ENCODE data around the gene RNU6-7.

RNU6-7 gene

GRCh38 chr14:32205554-32205953, 3.7 kb downstream of the RNU6-7 start:
- no peak for DNase-seq (ENCODE audit: low read depth in 2 of 2)

DNA sequence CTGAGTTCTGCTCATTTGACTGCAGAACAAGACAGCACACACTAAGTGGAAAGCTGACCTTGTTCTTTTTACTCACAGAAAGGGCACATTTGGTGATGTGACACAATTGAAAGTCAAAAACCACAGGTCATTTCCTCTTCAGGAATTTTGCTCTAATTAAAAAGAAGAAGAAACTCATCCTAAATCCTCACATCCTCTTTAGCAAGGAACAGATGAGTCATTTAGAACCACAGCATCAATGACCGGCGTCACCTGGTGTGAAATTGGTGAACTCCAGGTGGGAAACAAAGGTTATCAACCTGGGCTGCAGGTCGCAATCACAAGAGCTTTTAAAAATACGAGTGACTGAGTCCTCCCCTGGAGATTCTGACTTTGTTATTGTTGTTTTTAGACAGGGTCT, 4.1 kb downstream of the RNU6-7 start:
- no peak for DNase-seq (ENCODE audit: low read depth in 2 of 2)

GRCh38 chr14:32206552-32206951, 4.7 kb downstream of the RNU6-7 start:
- no peak for DNase-seq (ENCODE audit: low read depth in 2 of 2)

DNA sequence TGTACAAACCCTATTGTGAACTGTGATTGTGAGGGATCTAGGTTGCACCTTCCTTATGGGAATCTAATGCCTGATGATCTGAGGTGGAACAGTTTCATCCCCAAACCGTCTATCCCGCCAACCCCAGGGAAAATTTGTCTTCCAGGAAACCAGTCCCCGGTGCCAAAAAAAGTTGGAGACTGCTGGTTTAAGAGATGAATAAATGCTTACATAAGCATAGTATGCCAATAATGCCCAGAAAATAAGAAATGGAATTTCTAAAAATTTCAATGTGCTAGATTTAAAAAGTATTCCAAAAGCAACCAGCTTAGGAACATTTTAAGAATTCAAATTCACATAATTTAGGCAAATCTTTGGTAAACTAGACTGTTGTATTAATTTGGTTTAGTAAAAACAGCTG, 6.6 kb downstream of the RNU6-7 start:
- DNase-seq (ENCODE audit: low read depth in 2 of 2), result no peak

DNA sequence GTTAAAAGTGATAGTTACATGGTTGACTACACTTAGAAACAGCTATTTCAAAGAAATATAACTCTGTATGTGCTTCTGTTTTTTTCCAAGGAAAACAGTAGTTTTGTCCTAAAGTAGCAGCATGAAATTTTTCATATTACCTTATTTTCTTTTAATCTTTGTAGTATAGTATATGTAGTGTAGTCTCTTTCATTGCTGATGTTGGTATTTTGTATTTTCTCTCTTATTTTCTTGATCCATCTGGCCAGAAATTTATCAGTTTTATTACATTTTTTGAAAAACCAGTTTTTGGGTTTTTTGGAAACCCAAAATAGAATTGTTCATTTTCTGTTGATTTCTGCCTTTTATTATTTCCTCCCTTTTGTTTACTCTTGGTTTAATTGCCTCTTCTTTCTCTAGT, 7.6 kb downstream of the RNU6-7 start:
- DNase-seq (ENCODE audit: low read depth in 2 of 2), result no peak

DNA sequence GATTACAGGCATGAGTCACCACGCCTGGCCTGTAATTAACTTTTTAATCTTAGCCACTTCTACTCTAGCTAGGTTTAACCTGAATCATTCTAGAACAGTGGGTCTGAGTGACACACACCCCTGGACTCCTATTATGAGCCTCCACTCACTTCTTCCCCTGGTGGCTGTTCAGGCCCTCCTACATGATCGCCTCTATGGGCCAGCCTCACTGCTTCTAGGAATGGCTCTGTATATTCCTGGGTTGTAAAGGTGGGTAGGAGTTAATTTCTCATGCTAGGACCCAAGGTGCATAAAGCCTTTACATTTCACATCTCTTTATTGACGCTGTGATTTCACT, 9.2 kb downstream of the RNU6-7 start:
- no peak for DNase-seq (ENCODE audit: low read depth in 2 of 2)

GRCh38 chr14:32212833-32213232, 11.0 kb downstream of the RNU6-7 start:
- no peak for DNase-seq (ENCODE audit: low read depth in 2 of 2)

DNA sequence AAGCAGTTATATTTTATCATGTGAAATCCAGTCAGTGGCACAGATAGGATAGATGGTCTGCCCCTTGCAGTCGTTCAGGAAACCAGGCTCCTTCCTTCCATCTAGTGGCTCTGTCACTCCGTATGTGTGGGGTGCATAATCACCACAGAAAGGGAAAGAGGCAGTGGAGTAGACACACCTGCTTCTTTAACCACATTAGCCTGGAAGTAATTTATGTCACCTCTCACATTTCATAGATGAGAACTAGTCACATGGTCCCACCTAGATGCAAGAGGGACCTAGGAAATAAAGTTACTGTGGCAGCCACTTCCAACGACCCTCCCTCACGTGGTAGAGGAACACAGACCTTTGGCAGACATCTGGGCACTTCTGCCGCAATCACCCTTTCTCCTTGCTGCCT, 15.5 kb downstream of the RNU6-7 start:
- DNase-seq (ENCODE audit: low read depth in 2 of 2), result no peak

- DNase-seq (ENCODE audit: low read depth in 2 of 2), result no peak
These were observed 23.0 kb downstream of the RNU6-7 start for GRCh38 chr14:32224737-32225377.

GRCh38 chr14:32225378-32225920, 23.6 kb downstream of the RNU6-7 start:
- DNase-seq (ENCODE audit: low read depth in 2 of 2), result no peak

GRCh38 chr14:32226056-32226455, 24.2 kb downstream of the RNU6-7 start:
- DNase-seq (ENCODE audit: low read depth in 2 of 2), result no peak

DNA sequence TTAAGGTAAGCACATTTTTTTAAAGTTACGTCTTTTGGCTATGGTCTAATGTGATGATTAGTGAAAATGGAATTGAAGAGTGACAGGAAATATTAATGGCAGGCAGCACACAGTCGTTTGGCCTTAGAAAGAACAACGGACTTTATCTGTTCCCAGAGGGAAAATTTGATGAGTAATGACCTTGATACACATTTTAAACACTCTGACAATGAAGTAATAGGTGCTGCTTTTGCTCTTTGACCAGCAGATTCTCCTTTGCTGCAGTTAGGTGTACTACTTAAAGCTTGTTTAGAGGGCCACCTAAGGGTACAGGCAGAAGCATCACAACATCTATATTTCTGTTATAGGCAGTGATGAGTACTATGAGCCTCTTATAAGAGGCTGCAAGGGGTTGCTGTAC, 28.3 kb downstream of the RNU6-7 start:
- no peak for DNase-seq (ENCODE audit: low read depth in 2 of 2)

DNA sequence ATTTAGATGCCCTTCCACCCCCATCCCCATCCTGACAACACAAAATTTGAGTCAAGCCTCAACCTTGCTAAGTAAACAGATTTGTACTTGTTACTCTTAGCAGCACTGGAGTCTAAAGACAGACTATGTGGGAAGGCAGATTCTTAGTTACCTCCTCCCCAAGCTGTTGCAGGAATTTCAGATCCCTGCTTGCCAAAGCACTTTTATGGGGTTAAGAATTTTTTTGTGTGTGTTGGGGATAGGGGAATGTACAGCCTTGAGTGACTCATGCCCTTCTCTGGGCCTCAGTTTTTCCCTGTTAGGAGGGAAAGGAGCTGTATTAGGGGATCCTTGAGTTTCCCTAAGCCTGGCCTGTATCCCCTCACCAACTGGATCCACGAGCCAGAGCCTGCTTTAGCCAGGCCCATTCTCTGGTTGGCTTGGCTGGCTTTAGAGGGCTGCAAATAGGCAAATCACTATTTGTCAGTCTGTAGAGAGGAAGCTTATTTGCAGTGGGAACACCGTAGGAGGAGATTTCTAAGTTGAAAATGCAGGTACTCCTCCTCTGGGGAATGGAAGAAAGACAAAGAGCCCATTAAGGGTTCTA, 28.9 kb downstream of the RNU6-7 start:
- no peak for DNase-seq (ENCODE audit: low read depth in 2 of 2)

DNA sequence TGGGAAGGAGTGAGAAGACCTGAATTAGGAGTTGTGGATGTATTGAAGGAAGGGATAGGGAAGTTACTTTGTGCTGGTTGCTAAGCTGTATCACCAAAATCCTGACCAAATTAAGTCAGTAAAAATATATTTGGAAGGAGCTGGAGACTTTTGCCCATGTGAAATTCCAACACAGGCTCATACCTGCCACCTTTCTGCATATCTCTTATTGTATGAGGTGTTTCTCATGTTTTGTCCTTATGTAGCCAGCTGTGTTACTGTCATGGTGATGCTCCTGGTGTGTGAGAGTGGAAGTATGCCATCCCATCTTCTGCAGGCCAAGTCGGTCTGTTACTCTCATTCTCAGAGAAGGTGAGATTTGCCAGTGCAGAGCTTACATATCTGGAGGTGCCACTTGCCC, 30.6 kb downstream of the RNU6-7 start:
- DNase-seq (ENCODE audit: low read depth in 2 of 2), result no peak

DNA sequence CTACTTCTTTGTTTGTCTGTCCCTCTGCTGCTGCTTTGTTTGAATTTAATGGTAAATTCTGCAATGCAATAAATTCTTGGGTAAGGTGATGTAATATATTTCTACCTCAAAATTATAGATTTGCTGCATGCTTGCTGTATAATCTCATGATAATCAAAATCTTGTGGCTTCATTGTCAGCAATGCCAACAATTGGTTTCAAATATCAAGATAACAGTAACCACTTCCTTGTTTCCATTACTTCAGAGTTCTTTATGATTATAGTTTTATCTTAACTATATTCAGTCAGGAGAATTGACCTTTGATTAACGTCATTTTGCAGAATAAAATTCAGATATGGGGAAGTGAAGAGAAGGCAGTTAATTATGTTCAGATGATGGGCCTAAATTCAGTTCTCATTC, 31.4 kb downstream of the RNU6-7 start:
- no peak for DNase-seq (ENCODE audit: low read depth in 2 of 2)

DNA sequence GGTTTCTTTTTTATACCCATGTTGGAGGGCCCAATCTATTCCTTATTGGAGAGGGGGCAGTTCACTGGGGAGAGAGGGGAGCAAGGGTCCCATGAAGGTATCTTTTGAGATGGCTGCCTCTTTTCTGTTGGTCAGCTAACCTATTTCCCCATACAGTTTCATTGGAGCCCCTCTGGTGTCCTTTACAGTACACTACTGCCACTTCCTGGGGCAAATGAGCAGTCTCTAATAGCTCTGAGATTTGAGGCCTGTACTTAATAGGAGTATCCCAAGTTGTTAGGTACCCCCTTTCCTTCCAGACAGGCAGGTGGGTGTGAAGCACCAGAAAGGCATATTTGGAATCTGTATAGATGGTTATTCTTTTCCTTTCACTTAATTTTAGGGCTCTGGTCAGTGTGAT, 42.6 kb downstream of the RNU6-7 start:
- no peak for DNase-seq (ENCODE audit: low read depth in 2 of 2)

DNA sequence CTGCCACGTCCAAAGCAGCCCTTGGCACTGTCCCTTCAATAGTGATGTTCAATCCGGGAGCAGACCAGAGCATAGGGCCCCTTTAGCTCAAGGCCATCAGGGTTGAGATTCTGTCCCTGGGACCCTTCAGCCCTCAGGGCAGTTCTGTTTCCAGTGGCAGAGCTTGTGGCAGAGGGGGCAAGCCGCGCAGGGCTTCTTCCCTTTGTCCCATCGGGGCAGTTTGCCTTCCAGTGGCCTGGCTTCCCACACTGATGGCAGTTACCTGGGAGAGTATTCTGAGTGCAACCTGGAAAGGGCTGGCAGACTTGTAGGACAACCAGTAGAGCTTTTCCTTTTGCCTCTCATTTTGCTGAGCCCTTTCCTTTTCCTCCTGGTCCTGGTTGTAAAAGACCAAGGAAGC, 44.9 kb downstream of the RNU6-7 start:
- no peak for DNase-seq (ENCODE audit: low read depth in 2 of 2)

GRCh38 chr14:32249371-32249770, 47.5 kb downstream of the RNU6-7 start:
- no peak for DNase-seq (ENCODE audit: low read depth in 2 of 2)

GRCh38 chr14:32249780-32250179, 47.9 kb downstream of the RNU6-7 start:
- DNase-seq (ENCODE audit: low read depth in 2 of 2), result no peak

DNA sequence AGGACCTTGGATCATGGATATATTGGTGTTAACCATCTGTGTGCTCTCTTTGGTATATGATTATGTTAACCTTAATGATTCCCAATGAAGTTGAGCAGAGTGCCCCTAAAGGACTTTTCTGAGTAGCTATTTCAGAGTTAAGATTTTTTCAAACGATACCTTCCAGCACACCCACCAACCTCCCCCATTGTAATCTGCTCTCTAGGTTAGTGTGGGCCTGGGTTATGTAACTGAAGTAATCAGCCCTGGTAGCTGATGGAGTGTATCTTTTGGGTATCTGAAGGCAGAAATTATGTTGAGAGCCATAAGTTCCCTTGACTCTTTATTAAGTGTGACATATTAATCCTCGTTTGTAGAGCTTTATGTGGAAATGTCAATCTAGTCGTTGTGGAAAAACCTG, 48.8 kb downstream of the RNU6-7 start:
- no peak for DNase-seq (ENCODE audit: low read depth in 2 of 2)

DNA sequence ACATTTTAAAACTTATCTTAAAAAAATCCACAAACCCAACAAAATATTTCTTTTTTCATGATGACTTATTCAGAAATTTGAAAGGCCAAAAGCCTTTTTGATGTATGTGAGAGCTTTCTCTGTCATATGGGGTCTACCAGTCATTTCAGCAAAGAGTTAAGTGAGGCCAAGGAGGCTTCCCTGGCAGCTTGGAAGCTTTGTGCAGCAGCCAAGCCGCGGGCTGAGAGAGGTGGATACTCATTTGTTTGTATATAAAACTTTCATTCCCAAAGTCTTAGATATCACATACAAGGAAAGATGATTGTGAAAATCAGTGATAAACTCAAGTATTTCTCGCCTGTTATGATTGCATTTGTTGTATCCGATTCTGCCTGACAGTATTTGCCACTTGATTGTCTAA, 49.7 kb downstream of the RNU6-7 start:
- no peak for DNase-seq (ENCODE audit: low read depth in 2 of 2)

All from stimulated activated CD4-positive, alpha-beta T cell treated with anti-CD3 and anti-CD28 coated beads, Interleukin-1b, Interleukin-23, amount 100 ng/mL, for 4 hours (primary cell).